HG02973 (cell line): Measurements from ENCODE around the gene PURA.

Source experiments
- ATAC-seq: cut with Tn5 transposase; IDR thresholded peaks from one replicate; pipeline ENCODE4 v1.9.1; 2021; ENCODE audit warnings: moderate library complexity; ENCODE audit not compliant: unreplicated experiment

PURA gene

DNA sequence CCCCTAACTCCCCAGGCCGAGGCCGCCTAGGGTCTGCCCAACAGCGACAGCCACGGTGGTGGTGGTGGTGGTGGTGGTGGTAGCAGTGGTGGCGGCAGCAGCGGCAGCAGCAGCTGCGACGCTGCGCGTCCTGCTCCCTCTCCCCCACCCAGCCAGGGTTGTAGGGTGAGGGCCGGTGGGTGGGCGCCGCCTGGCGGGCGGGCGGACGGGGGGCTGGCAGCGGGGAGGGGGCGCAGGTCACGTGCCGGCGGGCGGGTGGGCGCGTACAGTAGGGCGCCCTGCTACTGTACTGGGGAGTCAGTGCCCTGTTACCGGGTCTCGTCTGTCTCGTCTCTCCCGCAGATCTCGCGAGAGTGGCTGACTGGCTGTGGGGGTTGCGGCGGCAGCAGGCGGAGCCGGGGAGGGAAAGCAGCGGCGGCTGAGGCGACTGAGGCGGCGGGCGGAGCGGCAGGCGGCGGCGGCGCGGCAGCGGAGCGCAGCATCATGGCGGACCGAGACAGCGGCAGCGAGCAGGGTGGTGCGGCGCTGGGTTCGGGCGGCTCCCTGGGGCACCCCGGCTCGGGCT, at the start of gene PURA:
Gene PURA, plus strand, starts transcription at position 411 of the 565 bp plus-strand sequence. Its CDS starts 73 bp downstream, at position 484.
- ATAC-seq: peak; percentile 81

DNA sequence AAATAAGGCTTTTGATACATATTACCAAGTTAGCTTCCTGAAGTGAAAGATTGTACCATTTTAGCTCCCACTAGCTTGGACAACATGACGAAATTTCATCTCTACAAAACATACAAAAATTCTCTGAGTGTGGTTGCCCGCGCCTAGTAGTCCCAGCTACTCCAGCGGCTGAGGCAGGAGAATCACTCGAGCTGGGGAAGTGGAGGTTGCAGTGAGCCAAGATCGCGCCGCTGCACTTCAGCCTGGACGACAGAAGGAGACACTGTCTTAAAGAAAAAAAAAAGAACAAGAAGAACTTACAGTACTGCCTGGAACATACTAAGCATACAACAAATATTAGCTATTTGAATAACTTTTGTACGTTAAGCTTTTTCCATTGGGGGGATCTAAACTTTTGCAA, 41.1 kb upstream of the PURA start:
- ATAC-seq: no peak

DNA sequence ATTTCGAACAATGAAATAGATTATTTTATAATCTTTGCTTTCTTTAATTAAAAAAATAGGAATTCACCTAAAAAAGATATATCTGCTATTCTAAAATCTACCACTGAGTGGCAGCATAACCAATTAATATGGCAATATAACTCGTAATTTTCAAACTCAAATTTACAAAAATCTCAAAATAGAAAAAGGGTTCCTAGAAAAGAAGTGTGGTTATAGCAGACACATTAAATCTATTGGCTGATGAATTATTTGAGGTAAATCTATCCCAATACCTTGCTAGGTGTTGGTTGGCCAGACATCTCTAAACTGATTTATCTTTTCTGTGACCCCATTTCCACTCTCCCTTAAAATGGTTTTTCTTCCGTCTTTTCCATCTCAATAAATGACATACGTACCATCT, 40.6 kb upstream of the PURA start:
- ATAC-seq: no peak

DNA sequence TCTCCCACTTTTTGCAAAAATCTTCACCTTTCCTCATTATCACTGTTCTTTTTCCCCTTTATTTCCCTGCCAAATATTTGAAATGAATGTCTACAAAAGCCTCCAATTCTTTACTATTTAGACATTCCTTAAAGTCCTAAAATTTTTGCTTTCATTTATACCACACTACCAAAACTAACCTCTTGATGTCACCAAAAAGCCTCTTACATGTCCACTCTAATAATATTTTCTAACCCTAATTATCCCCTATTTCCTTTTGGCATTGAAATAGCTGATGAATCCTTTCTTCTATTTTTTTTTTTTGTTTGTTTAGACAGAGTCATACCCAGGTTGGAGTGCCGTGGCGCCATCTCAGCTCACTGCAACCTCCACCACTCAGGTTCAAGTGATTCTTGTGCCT, 38.5 kb upstream of the PURA start:
- no peak for ATAC-seq

DNA sequence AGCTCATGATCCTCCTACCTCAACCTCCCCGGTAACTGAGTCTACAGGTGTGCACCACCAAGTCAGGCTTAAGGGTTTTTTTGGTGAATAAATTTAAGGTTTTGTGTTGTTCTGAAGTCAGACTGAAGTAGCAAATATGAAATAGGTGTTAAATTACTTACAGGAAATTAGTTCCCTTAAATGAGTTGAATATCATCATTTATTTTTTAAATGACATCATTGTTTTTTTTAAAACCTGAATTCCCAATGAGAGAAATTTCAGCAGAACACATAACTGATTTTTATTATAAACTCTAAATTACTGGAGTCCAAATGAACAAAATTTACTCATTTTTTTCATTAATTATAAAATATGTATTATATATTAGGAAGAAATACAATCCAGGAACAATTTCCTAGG, 37.8 kb upstream of the PURA start:
- ATAC-seq: no peak

DNA sequence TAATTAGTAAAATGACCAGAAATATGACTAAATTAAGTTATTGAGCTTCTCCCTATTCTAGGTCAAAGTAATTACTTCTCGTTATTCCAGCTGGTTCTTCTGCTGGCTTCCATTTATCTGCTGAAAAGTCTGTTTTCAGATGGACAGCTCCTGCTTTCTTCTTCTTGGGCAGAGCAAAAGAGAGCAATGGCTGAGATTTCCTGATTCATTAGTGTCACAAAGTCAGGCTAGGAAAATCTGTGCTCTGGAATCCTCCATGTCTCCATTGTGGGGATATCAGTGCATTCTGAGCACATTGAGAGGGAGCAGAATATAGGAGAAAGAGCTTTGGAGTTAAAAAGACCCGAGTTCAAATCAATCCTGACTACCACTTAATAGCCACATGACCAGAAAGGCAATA, 37.1 kb upstream of the PURA start:
- no peak for ATAC-seq

DNA sequence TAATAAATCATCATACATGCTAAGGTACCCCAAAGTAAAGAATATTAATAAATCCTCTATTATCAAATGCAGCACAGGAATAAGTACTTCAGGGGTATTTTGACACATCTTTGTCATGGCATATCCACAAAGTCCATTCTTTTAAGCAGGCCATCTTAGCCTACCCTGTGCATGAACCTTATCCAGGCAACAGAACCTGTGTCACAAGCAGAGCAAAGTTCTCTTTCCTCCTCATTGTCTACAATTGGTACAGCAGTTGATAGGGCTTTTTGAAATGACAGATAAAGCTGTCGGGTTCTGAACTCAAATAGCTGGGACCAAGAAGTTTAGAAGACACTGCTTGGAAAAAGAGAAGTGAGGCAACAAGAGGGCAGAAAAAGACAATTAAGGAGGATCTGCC, 30.8 kb upstream of the PURA start:
- ATAC-seq: no peak

DNA sequence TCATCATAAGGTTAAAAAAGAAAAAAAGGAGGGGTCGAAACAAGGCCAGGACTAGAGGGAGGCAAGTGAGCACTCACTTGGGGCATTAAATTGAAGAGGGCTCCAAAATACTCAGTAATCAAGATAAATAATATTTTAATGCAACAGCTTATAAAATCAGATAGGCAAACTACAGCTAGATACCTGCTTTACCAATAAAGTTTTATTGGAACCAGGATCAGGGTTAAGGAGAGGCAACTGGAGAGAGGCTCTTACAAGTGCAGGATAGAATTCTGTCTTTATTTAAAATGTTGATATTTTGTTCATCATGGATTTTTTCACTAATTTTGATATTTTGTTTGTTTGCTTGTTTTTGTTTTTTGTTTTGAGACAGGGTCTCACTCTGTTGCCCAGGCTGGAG, 30.3 kb upstream of the PURA start:
- ATAC-seq: no peak

DNA sequence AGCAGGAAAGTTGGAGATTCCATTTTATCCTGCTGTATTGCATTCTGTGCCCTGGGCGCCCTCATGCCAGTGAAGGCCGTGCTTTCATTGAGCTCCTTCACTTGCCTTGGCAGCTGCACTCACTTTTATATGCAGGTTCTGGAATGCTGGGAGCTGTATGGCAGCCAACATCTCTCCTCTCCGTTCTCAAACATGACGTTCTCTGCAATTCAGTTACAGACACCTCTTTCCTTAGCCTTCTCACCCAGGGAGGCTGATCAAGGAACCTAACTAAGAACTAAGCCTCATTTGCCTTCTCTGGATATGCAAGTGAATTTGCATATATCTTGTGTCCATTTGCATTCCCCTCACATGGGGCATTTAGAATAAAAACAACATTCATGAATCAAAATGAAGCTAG, 29.4 kb upstream of the PURA start:
- no peak for ATAC-seq

DNA sequence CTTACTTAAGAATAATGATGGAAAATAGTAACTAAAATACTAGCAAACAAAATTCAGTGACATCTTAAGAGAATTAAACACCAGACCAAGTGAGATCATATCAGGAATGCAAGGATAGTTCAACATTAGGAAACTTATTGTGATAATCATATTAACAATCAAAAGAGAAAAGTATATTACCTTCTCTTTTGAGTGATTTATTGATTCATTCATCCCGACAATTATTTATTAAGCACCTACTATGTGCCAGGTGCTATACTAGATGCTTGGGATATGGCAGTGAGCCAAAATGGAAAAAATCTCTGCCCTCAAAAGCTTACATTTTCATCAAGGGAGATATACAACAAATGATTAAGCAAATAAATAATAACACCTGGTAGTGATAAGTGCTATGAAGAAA, 23.7 kb upstream of the PURA start:
- no peak for ATAC-seq

DNA sequence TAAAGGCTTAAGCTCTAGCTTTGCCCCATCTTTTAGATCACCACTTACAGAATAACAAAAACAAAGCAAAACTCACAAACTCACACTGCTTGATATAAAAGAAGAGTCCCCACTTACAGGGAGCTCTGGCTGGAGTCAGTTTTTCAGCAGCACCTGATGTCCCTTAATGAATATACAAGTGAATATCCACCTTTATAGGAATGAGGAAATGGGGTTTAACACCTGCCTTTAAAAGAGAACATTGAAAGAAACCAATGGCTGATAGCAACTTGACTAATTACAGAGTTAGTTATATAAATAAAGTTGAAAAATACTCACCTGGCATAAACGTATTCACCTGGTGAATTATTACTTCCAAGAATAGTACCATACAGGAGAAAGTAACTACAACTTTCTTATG, 20.7 kb upstream of the PURA start:
- no peak for ATAC-seq

DNA sequence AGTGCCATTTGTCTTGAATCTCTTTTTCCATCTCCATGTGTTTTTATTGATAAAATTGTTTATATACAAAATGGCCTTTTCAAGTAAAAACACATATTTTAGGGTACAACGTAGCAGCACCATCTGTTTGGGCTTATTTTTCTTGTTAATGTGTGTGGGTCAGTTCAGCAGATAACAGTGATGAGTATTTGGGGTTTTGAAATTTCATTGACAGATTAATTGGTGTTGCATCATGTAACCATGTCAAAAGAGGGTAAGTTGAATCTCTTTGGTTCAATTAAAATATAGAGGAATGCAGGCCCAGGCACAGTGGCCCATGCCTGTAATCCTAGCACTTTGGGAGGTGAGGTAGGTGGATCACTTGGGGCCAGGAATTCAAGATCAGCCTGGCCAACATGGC, 20.0 kb upstream of the PURA start:
- no peak for ATAC-seq

DNA sequence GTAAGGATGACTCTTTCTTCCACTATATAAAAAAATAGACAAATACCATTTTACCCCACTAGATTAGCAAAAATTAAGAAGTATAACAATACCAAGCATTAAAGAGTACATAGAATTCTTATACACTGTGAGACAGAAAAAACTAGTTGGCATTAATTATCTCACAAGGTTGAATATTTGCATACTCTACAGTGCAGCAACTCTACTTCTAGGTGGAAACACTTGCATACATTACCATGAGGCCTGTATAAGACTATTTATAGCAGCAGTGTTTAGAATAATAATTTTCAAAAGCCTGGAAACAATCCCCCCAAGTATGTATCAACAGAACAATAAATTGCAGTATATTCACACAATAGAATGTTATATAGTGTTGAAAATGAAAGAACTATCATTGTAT, 19.0 kb upstream of the PURA start:
- ATAC-seq: no peak

DNA sequence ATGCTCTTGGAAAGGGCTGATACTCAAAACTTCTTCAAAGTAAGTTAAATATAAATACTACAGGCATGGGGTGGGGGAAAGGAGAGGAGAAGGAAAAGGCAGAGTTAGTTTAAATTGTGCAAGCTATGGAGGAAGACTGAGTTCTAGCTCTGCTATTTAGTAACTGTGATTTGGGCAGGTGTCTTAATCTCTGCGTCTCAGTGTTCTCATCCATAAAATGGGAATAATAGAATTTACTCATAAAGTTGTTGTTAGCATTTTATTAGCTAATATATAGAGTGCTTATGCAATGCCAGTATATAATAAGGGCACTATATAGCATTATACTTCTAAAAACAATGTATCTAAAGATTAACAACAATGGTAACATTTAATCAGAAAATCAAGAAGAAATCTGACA, 12.7 kb upstream of the PURA start:
- no peak for ATAC-seq

DNA sequence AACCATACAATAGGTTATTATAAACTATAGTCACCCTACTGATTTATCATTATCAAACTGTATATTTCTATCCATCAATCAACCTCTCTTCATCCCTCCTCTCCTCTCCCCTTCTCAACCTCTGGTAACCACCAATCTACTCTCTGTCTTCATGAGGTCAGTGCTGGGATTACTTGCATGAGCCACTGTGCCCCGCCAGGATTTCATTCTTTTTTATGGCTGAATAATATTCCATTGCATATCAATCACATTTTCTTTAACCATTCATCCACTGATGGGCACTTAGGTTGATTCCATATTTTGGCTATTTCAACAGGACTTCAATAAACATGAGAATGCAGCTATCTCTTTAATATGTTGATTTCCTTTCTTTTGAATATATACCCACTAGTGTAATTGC, 10.8 kb upstream of the PURA start:
- no peak for ATAC-seq

DNA sequence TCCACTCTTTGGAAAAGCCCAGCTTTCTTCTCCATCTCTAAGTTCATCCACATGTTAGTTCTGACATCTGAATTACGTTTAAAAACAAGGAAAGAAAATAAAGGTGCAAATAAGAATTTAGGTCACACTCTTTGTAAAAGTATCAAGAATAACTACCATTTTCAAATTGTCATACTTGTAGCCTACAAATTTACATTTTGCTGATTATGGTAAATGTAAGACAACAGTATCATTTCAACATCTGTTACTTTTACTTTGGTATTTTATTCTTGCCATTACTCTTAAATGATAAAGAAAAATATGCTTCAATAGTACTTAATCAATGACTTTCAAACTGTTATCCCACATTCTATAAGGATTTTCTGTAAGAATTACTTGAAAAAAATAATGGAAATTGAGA, 9.8 kb upstream of the PURA start:
- ATAC-seq: no peak

DNA sequence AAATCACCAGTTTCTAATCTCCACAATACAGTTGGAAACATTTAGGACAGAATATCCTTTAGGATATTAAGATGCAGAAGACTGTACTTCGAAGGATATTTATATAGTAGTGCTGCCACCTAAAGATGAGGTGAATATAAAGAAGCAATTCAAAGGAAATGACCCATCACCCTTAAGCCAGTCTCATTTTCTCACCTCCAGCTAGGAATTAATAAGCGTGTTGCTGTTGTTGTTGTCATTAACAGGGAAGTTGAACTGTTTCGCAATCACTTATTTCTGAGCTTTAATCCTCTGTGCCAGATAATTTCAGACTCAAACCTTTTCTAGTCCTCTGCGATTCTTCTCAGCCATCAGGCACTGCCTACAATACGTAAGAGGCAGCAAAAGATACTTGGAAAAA, 7.8 kb upstream of the PURA start:
- ATAC-seq: no peak

DNA sequence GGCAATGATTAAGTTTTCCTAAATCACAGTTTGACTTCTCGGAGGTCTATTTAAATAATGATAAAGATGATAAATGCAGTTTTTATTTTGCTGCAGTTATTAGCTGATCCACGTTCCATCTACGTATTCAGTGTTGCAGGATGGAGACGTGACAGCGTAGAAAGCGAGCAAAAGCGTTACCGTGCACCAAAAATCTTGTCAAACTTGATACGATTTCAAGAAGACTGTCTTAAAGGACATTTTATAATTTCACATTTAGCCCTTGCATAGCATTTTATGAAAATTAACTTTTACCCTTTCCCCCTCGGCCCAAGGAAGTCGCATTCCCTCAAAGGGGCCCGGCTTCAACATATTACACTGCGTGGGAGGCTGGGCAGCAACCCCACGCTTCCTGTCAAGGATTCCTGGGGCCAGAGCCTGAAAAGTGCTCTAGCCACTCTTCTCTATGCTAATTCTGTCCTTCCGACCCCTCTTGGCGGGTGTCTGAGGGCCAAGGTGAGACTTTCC, 7.1 kb upstream of the PURA start:
- no peak for ATAC-seq

DNA sequence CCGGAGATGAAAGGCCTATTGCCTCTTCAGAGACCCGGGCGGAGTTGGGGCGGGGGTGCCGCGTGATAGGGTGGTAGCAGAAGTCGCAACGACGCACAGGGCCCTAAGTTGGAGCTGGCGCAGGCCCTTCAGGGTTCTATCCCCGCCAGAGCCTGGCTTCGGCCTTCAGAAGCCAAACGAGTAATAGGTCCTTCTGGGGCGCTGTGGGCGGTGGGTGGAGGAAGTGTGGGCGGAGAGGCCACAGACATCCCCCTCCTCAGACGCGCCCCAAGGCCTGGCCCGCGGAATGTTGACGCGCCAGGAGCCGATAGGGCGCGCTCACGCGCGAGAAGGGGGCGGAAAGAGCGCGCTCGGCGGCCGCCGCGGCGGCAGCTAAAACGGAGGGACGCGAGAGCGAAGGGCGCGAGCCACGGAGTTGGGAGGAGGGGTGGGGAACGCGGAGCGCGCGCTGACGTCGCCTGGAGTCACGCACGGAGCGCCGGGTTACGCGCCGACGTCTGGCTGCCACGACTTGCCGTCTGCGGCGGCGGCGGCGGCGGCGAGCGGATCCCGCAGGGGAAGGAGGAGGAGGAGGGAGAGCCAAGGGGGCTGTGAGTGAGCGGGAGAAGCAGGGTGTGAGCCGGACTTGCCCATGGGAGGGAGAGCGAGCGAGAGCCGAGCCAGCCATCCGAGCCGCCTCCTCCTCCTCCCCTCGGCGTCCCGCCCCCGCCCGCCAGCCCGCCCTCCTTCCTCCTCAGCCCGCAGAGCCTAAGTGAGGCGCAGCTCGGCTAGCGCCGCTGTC, 6.4 kb upstream of the PURA start:
- ATAC-seq: peak; percentile 86

DNA sequence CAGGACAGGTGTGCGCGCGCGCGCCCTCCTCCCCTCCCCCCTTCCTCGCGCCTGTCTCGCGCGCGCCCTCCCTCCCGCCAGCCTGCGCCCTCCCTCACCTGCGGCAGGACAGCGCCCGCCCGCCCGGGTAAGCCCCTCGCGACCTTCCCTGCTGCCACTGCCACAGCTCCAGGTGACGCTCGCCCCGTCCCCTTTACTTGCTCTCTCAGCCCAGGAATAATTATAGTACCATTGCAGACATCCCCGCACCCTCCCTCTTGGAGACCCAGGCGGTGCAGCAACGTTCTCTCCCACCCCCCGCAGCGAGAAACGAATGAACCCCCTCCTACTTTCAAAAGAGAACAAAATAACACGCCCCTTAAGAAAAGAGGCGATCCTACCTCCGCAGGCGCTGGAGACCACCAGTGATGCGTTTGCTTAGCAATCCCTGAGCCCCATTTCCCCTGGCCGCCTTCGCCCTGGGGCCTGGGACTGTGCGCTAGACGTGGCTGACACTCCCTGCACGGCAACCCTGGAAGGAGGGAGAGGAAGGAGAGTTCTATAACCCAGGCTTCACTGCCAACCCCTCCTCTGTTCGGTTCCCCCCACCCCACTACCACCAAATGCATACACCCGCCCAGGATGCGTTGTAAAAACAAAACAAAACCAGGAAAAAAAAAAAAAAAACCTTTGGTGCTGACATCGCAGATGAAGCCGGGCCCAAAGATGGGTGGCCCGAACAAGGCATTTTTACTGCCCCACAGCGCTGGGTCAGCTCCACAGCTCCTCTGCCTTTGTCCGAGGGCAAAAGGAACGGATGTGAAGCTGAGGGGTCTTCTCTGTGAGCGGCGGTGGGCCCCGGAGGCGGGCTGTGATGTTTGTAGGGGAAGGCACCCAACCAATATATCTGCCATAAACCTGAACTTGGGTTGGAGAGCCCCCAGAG, 5.6 kb upstream of the PURA start:
- no peak for ATAC-seq

DNA sequence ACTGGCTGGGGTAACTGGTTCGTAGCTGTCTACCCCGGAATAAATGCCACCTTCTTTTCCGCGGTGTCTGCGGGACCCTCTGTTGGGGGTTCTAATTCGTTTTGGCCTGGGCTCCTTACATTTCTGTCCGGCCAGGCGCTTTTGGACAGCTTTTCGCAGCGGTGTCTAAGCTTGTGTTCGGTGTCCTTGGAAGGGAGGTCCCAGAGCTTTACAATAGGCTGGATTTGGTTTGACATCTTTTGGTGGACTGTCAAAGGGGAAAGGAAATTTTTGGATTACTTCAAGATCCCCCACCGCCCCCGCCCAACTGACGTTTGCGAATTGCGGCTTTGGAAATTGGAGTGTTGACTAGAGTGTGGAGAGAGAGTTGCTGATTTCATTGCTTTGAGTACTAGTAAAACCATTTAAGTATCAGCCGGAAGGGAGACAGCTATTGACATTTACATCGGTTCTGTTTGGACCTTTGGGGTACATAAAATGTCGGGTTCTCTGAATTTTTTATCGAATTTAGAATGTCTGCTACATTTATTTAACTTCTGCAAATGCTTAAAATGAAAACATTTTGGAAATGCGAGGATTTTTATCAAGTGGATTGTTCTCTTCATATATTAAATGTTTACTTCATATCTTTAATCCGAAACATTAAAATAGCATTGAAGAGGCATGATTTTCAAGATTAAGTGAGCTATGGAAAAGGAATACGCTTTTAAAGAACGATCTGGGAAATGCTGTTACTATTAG, 4.7 kb upstream of the PURA start:
- no peak for ATAC-seq
